Trophoblast cell (in vitro differentiated cells and primary cell): Measurements from ENCODE around the gene CNIH1.

Experiments used
- DNase-seq, 2 donors: peaks; one replicate each; pipeline ENCODE4 v3.0.0-alpha.2; 2016
- H2AFZ ChIP-seq: 2 replicates; pipeline ENCODE4 v1.6.1; 2013; ENCODE audit warnings: low read length, moderate library complexity, mild to moderate bottlenecking; ENCODE audit not compliant: insufficient read depth, poor library complexity
- H2AK5ac ChIP-seq: 2 replicates; pipeline ENCODE4 v1.6.1; 2013; ENCODE audit warnings: mild to moderate bottlenecking, low read length
- H2BK120ac ChIP-seq: 2 replicates; pipeline ENCODE4 v1.6.1; 2013; ENCODE audit warnings: low read length, mild to moderate bottlenecking, moderate library complexity; ENCODE audit not compliant: insufficient read depth, poor library complexity
- H2BK12ac ChIP-seq: 2 replicates; pipeline ENCODE4 v1.6.1; 2013; ENCODE audit warnings: mild to moderate bottlenecking, low read length, moderate library complexity
- H2BK5ac ChIP-seq: 2 replicates; pipeline ENCODE4 v1.6.1; 2013; ENCODE audit warnings: low read length, low read depth, moderate library complexity, mild to moderate bottlenecking; ENCODE audit not compliant: poor library complexity
- H3K14ac ChIP-seq: 2 replicates; pipeline ENCODE4 v1.6.1; 2013; ENCODE audit warnings: mild to moderate bottlenecking, low read length
- H3K18ac ChIP-seq: 2 replicates; pipeline ENCODE4 v1.6.1; 2013; ENCODE audit warnings: mild to moderate bottlenecking, low read length
- H3K23ac ChIP-seq: 2 replicates; pipeline ENCODE4 v1.6.1; 2013; ENCODE audit warnings: low read length
- H3K27ac ChIP-seq: 2 replicates; pipeline ENCODE4 v1.5.1; 2013; ENCODE audit warnings: low read depth, mild to moderate bottlenecking, inconsistent platforms, low read length, moderate library complexity
- H3K27me3 ChIP-seq: 2 replicates; pipeline ENCODE4 v1.6.1; 2013; ENCODE audit warnings: inconsistent platforms, mild to moderate bottlenecking, low read length, moderate library complexity; ENCODE audit not compliant: insufficient read depth
- H3K36me3 ChIP-seq, 2 experiments: 1 replicate in 1 of 2; 2 replicates in 1 of 2; pipeline ENCODE4 v1.6.1; 2013; ENCODE audit warnings: low read length in 2 of 2, mild to moderate bottlenecking in 2 of 2, moderate library complexity in 1 of 2; ENCODE audit not compliant: insufficient read depth in 2 of 2, control insufficient read depth in 1 of 2
- H3K4ac ChIP-seq: 2 replicates; pipeline ENCODE4 v1.6.1; 2013; ENCODE audit warnings: low read depth, mild to moderate bottlenecking, low read length, moderate library complexity
- H3K4me1 ChIP-seq, 2 experiments: 1 replicate in 1 of 2; 2 replicates in 1 of 2; pipeline ENCODE4 v1.6.1; 2013; ENCODE audit warnings: low read length in 2 of 2, mild to moderate bottlenecking in 2 of 2, moderate library complexity in 1 of 2; ENCODE audit not compliant: insufficient read depth in 2 of 2, control insufficient read depth in 1 of 2
- H3K4me2 ChIP-seq: 2 replicates; pipeline ENCODE4 v1.6.1; 2013; ENCODE audit warnings: inconsistent platforms, mild to moderate bottlenecking, low read length, moderate library complexity
- H3K4me3 ChIP-seq: 2 replicates; pipeline ENCODE4 v1.5.1; 2013; ENCODE audit warnings: mild to moderate bottlenecking, low read depth, low read length, inconsistent platforms
- H3K79me1 ChIP-seq: one replicate; pipeline ENCODE4 v1.6.1; 2013; ENCODE audit warnings: low read length
- H3K79me2 ChIP-seq: 2 replicates; pipeline ENCODE4 v1.6.1; 2013; ENCODE audit warnings: low read length, mild to moderate bottlenecking; ENCODE audit not compliant: control insufficient read depth, insufficient read depth, poor library complexity
- H3K9ac ChIP-seq: 2 replicates; pipeline ENCODE4 v1.6.1; 2013; ENCODE audit warnings: mild to moderate bottlenecking, low read length
- H3K9me3 ChIP-seq: 2 replicates; pipeline ENCODE4 v1.6.1; 2013; ENCODE audit warnings: low read depth, mild to moderate bottlenecking, control low read depth, inconsistent platforms, low read length; ENCODE audit not compliant: insufficient read depth
- H4K12ac ChIP-seq: 2 replicates; pipeline ENCODE4 v1.6.1; 2013; ENCODE audit warnings: low read depth, mild to moderate bottlenecking, low read length, moderate library complexity
- H4K8ac ChIP-seq: 2 replicates; pipeline ENCODE4 v1.6.1; 2013; ENCODE audit warnings: low read depth, mild to moderate bottlenecking, low read length, moderate library complexity
- H4K91ac ChIP-seq: one replicate; pipeline ENCODE4 v1.6.1; 2013; ENCODE audit warnings: low read depth, mild to moderate bottlenecking, low read length, moderate library complexity
- WGBS: extraction: QIAGEN DNeasy Blood & Tissue Kit; methylation state at CpG from one replicate; pipeline ENCODE4 v1.1.7; 2013; ENCODE audit warnings: missing lambda C conversion rate; ENCODE audit not compliant: insufficient read length, insufficient coverage; ENCODE audit errors: extremely low coverage; 5-methylcytosine and 5-hydroxymethylcytosine counted together

CNIH1 gene

GRCh38 chr14:54447231-54447692 lies 6.1 kb upstream of the CNIH1 start:
- Histone ChIP-seq H3K4me3 (no peak overlapping the region), H3K23ac (no peak overlapping the region), H3K79me2 (no peaks in the 10 kb centered on the region), H2AFZ (no peak overlapping the region), H3K4ac (no peak overlapping the region), H2AK5ac (no peak overlapping the region), H3K9me3 (no peaks in the 10 kb centered on the region), H2BK120ac (no peak overlapping the region), H4K12ac (no peak overlapping the region), H3K14ac (no peak overlapping the region), H3K79me1 (no peaks in the 10 kb centered on the region), H3K4me2 (no peak overlapping the region), H4K91ac (no peak overlapping the region), H3K18ac (no peak overlapping the region), H2BK5ac (no peak overlapping the region), H3K9ac (no peak overlapping the region), H3K27ac (no peak overlapping the region), H4K8ac (no peak overlapping the region), H3K36me3 (no peaks in the 10 kb centered on the region), H3K27me3 (no peaks in the 10 kb centered on the region), H3K4me1 (no peaks in the 10 kb centered on the region), H2BK12ac (no peak overlapping the region)
- DNase-seq: peak; percentile 39 to 61
- no CpG with 5 or more reads among the region's 8 CpGs for WGBS

GRCh38 chr14:54446161-54446693 lies 5.1 kb upstream of the CNIH1 start:
- H4K91ac ChIP-seq: no peak overlapping the region
- H3K18ac ChIP-seq: no peak overlapping the region
- no peak for DNase-seq
- no peak overlapping the region for H3K4ac ChIP-seq
- no peaks in the 10 kb centered on the region for H3K79me1 ChIP-seq
- H2BK120ac ChIP-seq: no peak overlapping the region
- H3K27me3 ChIP-seq: no peaks in the 10 kb centered on the region
- no peaks in the 10 kb centered on the region for H3K79me2 ChIP-seq
- no peak overlapping the region for H2BK5ac ChIP-seq
- H3K9ac ChIP-seq: no peak overlapping the region
- no peaks in the 10 kb centered on the region for H3K36me3 ChIP-seq
- H3K27ac ChIP-seq: no peak overlapping the region
- H3K4me1 ChIP-seq: peaks cover 0 to 2% of the 10 kb centered on the region in 2 experiments
- no peak overlapping the region for H4K12ac ChIP-seq
- no peak overlapping the region for H3K14ac ChIP-seq
- H2BK12ac ChIP-seq: no peak overlapping the region
- H3K9me3 ChIP-seq: no peaks in the 10 kb centered on the region
- H4K8ac ChIP-seq: no peak overlapping the region
- H2AK5ac ChIP-seq: no peak overlapping the region
- WGBS: no CpG with 5 or more reads among the region's 5 CpGs
- H2AFZ ChIP-seq: no peak overlapping the region
- no peak overlapping the region for H3K4me2 ChIP-seq
- H3K4me3 ChIP-seq: no peak overlapping the region
- no peak overlapping the region for H3K23ac ChIP-seq

- Histone ChIP-seq H3K23ac (no peak overlapping the region), H3K9ac (no peak overlapping the region), H3K4me2 (no peak overlapping the region), H3K4ac (no peak overlapping the region), H3K18ac (no peak overlapping the region), H4K91ac (no peak overlapping the region), H4K8ac (no peak overlapping the region), H3K4me3 (no peak overlapping the region), H3K79me1 (peaks cover 6% of the 10 kb centered on the region), H2BK5ac (no peak overlapping the region), H2AK5ac (no peak overlapping the region), H3K27me3 (no peaks in the 10 kb centered on the region), H3K79me2 (peaks cover 2% of the 10 kb centered on the region), H3K36me3 (no peaks in the 10 kb centered on the region), H3K4me1 (peaks cover 0 to 2% of the 10 kb centered on the region in 2 experiments), H3K27ac (no peak overlapping the region), H4K12ac (no peak overlapping the region), H3K14ac (no peak overlapping the region), H2BK12ac (no peak overlapping the region), H2BK120ac (no peak overlapping the region), H2AFZ (no peak overlapping the region), H3K9me3 (no peaks in the 10 kb centered on the region)
- no CpG with 5 or more reads among the region's 7 CpGs for WGBS
- DNase-seq: no peak
Observed at GRCh38 chr14:54444681-54445080, 3.5 kb upstream of the CNIH1 start.

DNA sequence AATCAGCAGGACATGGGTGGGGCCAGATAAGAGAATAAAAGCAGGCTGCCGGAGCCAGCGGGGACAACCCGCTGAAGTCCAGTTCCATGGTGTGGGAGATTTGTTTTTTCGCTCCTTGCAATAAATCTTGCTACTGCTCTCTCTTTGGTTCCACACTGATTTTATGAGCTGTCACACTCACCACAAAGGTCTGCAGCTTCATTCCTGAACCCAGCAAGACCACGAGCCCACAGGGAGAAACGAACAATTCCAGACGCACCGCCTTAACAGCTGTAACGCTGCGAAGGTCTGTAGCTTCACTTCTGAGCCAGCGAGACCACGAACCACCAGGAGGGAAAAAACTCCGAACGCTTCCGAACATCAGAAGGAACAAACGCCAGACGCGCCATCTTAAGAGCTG lies 2.8 kb upstream of the CNIH1 start:
- Histone ChIP-seq H3K36me3 (no peaks in the 10 kb centered on the region), H3K79me2 (peaks cover 5% of the 10 kb centered on the region), H3K14ac (no peak overlapping the region), H2AK5ac (no peak overlapping the region), H2BK12ac (no peak overlapping the region), H2AFZ (no peak overlapping the region), H4K12ac (no peak overlapping the region), H4K91ac (no peak overlapping the region), H3K4me3 (no peak overlapping the region), H3K9me3 (no peaks in the 10 kb centered on the region), H3K27me3 (no peaks in the 10 kb centered on the region), H3K18ac (no peak overlapping the region), H2BK5ac (no peak overlapping the region), H3K79me1 (peaks cover 6% of the 10 kb centered on the region), H3K4me2 (no peak overlapping the region), H2BK120ac (no peak overlapping the region), H3K4me1 (peaks cover 0 to 2% of the 10 kb centered on the region in 2 experiments), H3K9ac (no peak overlapping the region), H3K4ac (no peak overlapping the region), H3K27ac (no peak overlapping the region), H4K8ac (no peak overlapping the region), H3K23ac (no peak overlapping the region)
- DNase-seq: no peak
- WGBS: no CpG with 5 or more reads among the region's 18 CpGs
